Stimulated activated CD4-positive, alpha-beta T cell treated with anti-CD3 and anti-CD28 coated beads, Interleukin-1b, Interleukin-23, amount 100 ng/mL, for 48 hours (primary cell): ENCODE measurements around the gene ATP2A3.
"Not testable (repeated sequence)": the region's sequence is repeated elsewhere in the genome, so short reads cannot be mapped to it uniquely, and the experiment has no call there.

ENCODE experiments used
- DNase-seq: peaks from one replicate; pipeline ENCODE4 v3.0.0-alpha.2; 2020

ATP2A3 gene

DNA sequence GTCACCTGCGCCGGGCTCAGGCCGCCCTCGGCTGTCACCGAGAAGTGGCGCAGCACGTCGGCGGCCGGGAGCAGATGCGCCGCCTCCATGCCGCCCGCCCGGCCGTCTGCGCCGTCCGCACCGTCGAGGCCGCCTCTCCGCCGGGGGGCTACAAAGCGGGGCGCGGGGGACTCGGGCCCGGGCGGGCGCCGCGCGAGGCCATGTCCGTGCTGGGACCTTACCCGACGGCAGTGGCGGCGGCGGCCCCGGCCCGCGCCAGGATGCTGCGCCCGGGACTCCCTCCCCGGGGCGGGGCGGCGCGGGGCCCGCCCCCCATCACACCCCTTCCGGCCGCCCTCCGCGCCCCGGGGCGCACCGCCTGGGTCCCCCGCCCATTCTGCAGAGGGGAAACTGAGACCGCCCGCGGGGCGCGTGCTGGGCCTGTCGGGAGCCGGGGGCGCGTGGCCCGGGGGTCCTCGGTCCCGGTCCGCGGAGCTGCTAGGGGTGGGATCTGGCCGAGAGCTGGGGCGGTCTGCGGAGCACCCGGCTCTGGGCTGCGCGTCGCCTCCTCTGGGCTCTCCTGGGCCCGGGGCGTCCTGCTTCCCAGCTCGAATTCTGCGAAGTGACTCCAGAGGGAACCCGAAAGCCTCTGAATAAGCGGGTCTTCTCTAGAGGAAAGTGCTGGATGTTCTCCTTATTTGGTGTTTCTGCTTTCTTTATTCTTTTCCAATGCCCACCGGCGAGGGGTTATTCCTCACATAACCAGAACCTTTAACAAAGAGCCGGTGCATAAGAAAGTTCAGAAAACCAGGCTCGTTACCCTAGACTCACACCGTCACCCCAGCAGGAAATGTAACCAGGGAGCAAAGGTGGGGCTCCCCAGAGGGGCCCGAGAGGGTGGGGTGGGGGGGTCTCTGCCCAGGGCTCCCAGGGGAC, at the start of gene ATP2A3:
Gene ATP2A3 (minus strand): TSS at position 235 of the 915 bp plus-strand sequence. CDS start 146 bp downstream, at position 89.
- peak; percentile 54 for DNase-seq

DNA sequence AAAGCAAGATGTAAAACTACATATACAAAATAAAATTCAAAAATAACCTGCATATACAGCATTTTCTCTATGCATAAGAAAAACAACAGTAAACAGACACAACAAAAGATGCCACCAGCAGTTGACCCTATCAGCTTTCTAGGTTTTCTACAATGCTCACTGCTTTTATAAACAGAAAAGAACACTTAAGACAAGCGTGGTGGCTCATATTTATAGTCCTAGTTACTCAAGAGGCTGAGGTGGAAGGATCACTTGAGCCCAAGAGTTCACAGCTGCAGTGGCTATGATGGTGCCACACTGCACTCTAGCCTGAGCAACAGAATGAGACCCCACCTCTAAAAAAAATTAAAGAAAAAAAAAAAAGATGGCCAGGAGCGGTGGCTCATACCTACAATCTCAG, 46.5 kb upstream of the ATP2A3 start:
- no peak for DNase-seq

DNA sequence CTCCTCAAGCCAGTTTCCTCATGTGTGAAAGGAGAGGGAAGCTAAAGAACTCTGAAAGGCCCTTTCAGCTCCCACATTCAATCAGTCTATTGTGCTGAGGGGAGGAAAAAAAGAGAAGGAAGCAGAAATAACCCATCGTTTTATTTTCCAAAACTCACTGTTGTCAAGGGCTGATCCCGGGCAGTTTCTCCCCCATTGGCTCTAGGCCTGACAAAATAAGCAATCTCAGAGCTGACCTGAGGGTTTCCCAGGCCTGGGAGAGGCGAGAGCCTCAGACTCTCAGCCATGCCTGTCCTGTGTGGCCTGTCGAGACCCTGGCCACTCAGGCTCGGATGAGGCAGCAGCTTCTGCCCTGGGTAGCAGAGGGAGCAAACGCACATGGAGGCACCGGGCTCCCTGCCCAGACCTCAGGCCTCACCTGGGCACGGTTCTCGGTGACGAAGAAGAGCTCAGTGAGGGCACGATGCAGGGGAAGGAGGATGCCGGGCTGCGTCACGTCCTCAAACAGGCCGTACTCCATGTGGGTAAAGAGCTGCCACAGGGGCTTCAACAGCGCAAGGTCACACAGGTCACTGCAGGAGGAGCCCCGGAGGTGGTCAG, 45.0 kb upstream of the ATP2A3 start:
- DNase-seq, result no peak

DNA sequence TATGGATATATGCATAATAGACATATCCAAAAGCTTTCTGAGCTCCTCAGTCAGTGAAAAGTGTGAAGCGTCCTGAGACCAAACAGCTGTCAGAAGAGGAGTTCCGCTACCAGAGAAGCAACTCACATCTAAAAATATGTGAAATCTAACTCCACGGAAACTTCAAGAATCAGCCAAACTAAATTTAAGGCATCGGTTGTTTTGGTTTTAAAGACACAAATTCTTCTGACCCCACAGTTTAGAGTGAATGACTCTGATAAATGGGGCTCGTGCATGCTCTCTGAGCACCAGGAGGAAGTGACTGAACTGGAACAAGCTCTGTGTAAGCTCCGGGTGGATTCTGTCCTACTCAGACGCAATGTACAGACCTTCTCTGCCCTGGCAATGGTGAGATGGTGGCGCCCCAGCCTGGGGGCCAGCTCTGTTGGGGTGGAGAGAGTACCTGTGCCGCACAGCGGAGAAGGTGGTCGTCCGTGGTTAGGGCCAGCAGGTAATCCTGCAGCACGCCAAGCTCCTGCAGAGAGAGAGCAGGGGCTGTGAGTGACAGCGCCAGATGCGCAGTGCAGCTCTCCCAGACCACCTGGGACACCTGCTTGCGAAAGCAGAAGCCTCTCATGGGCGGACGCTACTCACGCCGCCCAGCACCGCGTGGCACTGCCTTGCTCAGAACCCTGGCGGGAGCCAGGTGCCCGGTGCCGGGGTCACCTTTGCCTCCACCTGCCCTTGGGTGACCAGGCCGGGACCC, 44.4 kb upstream of the ATP2A3 start:
- DNase-seq, result no peak

DNA sequence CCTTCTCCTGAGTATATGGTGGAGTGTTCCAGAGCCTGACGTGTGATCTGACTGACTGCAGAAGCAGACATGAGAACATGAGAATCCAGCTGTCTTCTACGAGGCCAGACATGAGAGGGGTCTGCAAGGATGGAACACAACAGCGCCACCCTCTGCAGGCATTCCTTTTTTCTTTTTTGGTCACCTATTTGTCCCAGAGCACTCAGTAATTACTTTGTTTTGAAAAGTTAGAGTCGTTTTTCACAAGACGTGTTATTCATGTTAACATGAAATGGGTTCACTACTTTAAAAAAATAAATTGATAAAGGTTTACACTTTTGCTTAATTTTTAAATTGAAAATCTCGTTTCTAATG, 43.8 kb upstream of the ATP2A3 start:
- DNase-seq, result no peak

DNA sequence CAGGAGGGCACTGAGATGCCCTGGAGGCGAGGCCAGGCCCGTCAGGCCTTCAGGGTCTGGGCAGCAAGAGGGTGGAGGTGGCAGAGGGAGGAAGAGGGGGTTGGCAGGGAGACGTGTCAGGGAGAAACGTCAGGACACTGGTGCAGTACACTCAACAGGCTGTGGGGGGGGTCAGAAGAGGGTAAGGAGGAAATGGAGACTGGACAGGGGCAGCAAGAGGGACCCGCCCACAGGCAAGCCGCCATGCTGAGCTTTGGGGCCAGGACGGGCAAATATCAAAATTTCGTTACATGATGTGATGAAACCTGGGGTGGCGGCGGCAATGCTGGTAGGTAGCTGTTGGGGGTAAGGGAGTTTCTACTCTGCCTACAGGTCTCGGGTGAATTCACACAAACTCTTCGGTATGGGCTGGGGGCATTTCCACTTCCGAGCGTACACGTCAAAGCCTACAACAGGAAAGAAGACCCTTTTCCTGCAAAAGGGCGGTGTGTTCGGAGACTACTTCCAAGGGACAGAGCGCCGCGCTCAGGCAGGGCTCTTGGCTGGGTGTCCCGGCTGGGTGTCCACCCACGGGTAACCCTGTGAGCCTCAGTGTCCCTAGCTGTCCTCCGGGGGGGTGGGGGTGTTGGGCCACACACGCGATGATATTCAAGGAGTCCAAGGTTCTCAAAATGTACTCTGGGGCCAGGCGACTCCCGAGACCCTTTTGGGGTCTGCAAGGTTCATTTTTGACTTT, 43.3 kb upstream of the ATP2A3 start:
- DNase-seq, result no peak

DNA sequence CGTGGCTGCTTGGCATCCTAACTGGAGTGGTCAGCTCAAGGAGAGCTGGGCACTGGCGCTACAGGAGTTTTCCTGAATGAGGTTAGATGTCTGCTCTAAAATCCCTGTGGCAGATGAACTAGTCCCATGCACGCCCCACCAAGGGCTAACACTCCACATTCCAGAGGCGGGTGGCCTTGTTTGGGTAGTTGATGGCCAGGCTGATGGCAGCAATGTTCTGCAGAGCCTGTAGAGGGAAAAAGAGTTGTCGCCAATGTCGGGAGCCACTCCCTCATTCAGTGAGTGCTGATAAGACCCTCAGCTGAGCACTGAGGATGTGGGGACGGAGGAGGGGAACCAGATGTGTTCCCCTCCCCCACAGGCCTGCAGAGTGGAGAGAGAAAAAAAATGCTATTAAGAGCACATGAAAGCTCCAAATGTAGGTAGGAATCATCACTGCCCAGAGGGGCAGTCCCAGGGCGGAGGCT, 42.5 kb upstream of the ATP2A3 start:
- no peak for DNase-seq

DNA sequence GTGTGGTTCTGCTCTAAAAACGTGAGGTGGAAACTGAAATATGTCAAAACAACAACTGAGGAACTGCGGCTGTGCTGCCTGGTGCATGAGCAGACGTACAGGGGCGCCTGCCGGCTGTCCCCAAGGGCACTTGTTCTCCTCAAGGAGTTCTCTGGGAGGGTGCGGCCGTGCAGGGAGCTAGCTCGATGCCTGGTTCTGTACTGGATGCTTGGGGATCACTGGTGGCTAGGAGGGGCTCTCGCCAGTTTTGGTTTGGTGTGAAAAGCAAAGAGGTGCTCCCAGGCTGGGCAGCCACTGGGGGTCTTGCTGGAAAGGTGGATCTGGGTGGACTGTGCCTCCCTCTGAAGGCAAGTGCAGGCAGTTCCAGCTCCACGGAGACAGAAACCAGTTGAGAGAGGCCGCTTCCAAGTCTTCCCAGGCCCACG, 41.9 kb upstream of the ATP2A3 start:
- no peak for DNase-seq

DNA sequence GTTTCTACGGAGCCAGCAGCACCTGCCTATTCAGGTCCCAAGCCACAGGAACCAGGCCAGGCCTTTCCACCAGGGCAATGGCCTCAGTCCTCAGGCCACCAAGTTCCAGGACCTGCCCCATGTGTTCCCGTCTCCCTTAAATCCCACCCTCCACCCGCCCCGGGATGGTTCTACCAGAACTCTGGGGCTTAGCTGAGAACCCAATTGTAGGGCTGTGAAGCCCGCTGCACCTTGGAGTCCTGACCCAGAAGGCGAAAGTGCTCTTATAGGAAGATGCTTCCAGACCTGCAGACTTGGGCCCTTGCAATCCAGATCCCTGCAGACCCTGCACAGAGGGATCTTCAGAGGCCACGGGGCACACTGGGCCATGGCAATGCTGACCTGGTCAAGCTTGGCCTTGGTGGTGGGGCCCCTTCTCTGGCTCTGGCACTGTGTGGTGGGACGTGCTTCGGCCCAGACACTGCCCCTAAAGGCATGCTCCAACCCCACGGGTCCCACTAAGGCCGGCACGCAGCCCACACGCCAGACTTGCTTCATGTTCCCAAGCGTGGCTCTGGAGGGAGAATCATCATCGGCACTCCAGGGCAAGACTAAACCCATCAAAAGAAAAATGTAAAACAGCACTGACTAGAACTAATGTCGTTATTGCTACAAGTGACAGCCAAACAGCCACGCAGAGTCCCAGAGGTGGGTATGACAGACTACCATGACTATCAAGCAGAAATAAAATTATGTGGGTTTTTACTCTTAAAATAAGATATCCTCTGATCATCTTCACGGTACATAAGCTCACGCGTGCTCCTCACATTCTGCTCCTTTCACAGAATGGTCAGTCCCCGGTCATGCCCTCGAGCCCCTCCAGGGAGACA, 41.3 kb upstream of the ATP2A3 start:
- no peak for DNase-seq

DNA sequence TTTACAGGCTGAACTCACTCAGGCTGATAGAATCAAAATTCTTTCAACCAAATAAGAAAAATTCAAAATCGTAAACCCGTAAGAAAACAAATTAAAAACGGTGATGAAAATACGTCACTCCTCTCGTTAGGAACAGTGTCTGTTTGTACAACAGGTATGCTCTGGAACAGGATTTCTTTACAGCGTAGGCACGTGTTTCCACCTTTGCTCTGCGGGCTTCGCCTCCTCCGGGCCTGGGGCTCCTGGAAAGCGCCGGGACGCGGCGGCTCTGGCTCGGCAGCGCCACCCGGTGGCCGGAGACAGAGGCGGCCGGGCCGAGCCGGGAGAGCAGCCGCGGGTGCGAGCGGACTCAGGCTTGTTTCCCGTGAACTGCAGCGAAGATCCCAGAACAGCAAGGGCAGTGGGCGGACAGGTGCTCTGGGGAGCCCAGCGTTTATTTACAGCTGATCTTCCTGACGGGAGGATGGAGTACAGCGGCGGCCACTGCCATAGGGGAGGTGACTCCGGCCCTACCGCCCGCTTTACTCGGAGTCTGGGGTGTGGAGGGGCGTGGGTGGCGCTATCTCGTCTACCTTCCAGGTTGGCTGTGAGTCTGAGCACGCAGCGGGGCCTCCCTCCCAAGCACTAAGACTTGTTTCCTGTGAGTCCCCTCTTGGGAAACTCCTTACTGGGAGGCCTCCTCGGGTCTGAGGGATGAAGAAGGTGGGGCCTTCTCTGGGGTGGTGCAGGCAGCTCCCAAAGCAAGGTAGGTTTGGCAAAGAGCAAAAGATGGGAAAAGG, 40.5 kb upstream of the ATP2A3 start:
- DNase-seq, result peak; percentile 52

DNA sequence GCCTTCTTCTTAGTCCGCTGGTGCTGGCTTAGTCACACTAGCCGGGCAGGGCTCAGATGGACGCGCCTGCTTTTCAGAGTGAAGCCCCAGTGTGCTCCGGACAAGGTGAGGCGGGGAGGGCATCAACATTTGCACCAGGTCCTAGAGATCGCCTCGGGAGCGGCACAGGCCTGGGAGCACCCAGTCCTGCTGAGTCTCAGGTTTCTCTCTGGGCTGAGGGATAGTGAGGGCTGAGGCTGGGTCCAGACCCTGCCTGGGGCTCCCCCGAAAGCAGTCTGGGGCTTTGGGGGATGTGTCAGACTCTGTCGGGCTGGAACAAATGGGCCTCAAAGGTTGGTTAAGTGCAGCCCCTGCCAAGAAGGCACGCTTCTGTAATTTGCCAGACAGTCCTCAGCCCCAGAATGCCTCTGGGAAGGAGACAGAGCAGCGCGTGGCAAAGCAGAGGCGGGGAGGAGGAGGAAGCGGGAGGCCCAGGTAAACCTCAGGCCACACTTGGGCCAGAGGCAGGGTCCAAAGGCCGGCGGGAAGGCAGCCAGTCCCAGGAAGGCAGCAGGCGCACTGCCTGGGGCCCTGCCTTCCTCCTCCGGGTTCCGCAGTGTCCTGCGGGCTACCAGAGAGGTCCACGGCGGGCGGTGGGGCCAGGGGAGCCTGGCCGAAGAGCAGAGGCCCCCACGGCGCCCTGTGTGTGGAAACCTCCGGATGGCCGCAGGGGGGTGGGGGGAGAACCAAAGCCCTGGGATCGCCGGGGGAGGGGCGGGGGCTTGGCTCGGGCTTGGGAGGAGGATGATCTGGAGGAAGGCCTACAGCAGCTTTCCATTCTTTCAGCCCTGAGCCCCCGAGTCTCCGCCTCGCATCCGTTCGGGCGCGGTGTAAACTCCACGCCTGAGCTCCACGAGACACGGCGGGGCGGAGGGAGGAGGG, 39.5 kb upstream of the ATP2A3 start:
- no peak for DNase-seq

DNA sequence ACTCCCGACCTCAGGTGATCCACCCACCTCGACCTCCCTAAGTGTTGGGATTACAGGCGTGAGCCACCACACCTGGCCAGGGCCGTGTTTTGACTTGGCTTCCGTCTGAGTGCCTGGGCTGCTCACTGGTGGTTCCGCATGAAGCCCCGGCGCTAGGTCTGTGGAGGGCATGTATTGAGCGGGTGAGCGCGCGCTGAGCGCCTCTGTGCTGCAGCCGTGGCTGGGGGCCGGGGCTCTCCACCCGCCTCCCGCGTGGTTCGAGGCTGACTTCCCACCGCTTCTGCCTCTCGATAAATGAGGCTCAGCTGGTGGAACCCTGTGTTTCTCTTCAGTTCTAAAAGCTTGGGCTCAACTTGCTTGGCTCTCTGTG, 38.9 kb upstream of the ATP2A3 start:
- no peak for DNase-seq

DNA sequence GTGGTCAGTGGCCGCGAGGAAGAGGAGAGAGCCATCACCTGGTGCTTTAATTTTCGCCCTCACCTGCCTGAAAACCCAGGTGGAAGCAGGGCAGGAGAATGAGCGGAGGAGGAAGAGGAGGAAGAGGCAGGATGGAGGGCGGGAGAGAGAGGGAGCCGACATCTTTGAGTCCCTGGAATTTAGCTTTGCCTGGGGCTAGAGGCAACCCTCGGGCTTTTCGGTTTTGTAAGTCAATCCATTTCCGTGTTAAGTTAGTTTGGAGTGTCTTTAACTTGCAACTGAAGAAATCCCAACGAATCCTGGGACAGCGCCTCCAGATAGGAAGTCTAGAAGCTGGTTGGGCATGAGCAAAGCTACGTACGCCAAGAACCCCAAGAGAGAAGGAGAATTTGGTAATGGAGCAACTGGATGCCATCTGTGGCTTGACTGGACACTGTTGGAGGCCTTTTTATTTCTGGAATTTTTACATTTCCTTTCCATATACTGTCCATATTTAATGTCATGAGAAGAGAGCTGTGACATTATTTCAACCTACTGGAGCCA, 36.9 kb upstream of the ATP2A3 start:
- DNase-seq, result no peak

DNA sequence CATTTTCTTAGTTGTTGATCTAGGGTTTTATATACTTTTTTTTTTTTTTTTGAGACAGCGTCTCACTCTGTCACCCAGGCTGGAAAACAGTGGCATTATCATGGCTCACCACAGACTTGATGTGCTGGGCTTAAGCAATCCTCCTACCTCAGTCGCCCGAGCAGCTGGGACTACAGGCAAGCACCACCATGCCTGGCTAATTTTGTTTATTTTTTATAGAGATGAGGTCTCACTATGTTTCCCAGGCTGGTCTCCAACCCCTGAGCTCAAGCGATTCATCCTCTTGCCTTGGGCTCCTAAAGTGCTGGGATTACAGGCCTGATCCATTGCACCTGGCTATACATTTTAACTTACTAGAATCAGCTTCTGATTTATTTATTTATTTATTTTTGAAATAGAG, 34.2 kb upstream of the ATP2A3 start:
- no peak for DNase-seq

DNA sequence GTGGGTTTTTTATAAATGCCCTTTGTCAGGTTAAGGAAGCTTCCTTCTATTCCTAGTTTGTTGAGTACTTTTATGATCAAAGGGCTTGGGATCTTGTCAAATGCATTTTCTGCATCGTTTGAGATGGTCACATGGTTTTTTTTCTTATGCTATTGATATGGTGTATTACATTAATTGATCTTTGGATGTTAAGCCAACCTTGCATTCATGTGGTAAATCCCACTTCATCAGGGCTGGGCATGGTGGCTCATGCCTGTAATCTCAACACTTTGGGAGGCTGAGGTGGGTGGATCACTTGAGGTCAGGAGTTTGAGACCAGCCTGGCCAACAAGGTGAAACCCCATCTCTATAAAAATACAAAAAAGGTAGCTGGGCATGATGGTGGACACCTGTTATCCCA, 30.8 kb upstream of the ATP2A3 start:
- no peak for DNase-seq

DNA sequence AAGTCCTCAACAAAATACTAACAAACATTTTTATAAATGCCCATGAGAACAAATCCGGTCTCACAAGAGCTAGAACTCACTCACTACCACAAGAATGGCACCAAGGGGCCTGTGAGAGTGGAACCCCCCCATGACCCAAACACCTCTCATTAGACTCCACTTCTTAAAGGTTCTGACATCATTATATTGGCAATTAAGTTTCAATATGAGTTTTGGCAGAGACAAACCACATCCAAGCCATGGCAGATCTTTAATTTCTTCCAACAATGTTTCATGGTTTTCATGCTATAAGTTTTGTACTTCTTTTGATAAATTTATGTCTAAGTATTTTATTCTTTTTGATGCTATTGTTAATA, 30.0 kb upstream of the ATP2A3 start:
- DNase-seq, result no peak

DNA sequence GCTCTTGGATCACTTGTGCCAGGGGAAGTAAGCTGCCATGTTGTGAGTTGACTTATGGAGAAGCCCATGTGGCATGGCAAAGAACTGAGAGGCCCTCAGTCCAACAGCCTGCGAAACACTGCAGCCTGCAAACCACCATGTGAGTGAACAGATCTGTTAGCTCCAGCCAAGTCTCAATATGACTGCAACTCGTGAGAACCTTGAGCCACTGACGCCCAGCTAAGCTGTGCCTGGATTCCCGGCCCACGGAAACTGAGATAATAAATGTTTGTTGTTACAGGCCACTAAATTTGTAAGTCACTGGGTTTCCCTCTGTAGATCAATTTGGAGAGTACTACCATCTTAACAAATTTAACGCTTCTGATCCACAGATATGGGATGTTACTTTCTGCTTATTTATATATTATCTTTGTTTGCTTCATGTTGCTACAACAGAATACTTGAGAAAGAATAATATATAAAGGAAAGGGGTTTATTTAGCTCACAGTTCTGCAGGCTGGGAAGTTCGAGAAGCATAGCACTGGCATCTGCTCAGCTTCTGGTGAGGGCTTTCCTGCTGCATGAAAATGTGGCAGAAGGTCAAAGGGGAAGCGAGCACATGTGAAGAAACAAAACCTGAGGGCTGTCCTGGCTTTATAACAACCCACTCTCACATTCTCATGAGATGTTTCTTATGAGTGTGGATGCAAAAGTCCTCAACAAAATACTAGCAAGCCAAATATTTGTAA, 29.4 kb upstream of the ATP2A3 start:
- DNase-seq, result no peak

DNA sequence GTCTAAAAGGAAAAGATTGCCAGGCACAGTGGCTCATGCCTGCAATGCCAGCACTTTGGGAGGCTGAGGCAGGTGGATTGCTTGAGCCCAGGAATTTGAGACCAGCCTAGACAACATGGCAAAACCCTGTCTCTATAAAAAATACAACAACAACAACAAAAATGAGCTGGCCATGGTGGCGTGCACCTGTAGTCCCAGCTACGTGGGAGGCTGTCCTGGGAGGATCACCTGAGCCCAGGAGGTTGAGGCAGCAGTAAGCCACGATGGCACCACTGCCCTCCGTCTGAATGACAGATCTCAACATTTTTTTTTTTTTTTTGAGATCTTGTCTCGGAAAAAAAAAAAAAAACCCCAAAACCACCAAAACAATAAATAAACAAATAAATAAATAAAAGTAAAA, 28.1 kb upstream of the ATP2A3 start:
- no peak for DNase-seq

DNA sequence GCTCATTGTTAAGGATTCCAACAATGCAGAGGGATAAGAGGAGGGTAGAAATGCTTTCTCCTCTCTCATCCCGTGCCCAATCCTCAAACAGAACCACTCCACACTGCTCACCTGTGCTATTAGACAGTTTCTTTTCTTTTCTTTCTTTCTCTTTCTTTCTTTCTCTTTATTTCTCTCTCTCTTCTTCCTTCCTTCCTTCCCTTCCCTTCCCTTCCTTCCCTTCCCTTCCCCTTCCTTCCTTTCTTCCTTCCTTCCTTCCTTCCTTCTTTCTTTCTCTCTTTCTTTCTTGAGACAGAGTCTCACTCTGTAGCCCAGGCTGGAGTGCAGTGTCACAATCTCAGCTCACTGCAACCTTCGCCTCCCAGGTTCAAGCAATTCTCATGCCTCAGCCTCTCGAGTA, 27.5 kb upstream of the ATP2A3 start:
- DNase-seq, result not testable (repeated sequence)
